Keratinocyte (primary cell): Measurements from ENCODE around the gene TMEM59L. TPM values are rescaled to one million over a fixed set of nuclear protein-coding genes. Genes with fewer than 3 reads are reported as not detected.

Experiments
- DNase-seq: peaks from one replicate; pipeline ENCODE4 v3.0.0-alpha.2; 2011; ENCODE audit warnings: low read depth, missing footprints, low spot score
- FAIRE-seq: peaks from 2 replicates; lab custom pipeline; 2011; peaks lifted over from hg19 to GRCh38; lab: Jason Lieb, UNC
- H2AFZ ChIP-seq: 2 replicates; pipeline ENCODE4 v1.6.0; 2012; ENCODE audit warnings: low read length, control low read depth, inconsistent platforms; ENCODE audit not compliant: control insufficient read depth
- H3K27ac ChIP-seq: 2 replicates; pipeline ENCODE4 v1.5.1; 2011; ENCODE audit warnings: low read length; ENCODE audit not compliant: control insufficient read depth, insufficient read depth
- H3K27me3 ChIP-seq: 3 replicates; pipeline ENCODE4 v1.6.0; 2011; ENCODE audit warnings: low read length; ENCODE audit not compliant: control insufficient read depth, insufficient read depth; ENCODE audit errors: extremely low read depth
- H3K36me3 ChIP-seq, 2 experiments: 2 replicates in 1 of 2; 3 replicates in 1 of 2; pipeline ENCODE4 v1.5.1; 2011; ENCODE audit warnings: low read length in 2 of 2, mild to moderate bottlenecking in 1 of 2; ENCODE audit not compliant: control insufficient read depth in 2 of 2, insufficient read depth in 2 of 2; ENCODE audit errors: extremely low read depth in 1 of 2
- H3K4me1 ChIP-seq: 3 replicates; pipeline ENCODE4 v1.5.1; 2011; ENCODE audit warnings: low read length; ENCODE audit not compliant: control insufficient read depth, insufficient read depth; ENCODE audit errors: extremely low read depth
- H3K4me2 ChIP-seq: 3 replicates; pipeline ENCODE4 v1.6.0; 2011; ENCODE audit warnings: low read depth, low read length; ENCODE audit not compliant: control insufficient read depth, insufficient read depth; ENCODE audit errors: extremely low read depth
- H3K4me3 ChIP-seq, 3 experiments: fragments of 200-600 bp in 1 of 3; sonication (generic) in 1 of 3; 2 replicates in 2 of 3; 3 replicates in 1 of 3; pipeline ENCODE4 v1.5.1; 2011 to 2016; ENCODE audit warnings: low read length in 3 of 3, mild to moderate bottlenecking in 3 of 3, control low read depth in 2 of 3, inconsistent platforms in 1 of 3, low read depth in 1 of 3, mixed read lengths in 1 of 3, mixed run types in 1 of 3, moderate library complexity in 1 of 3; ENCODE audit not compliant: control insufficient read depth in 2 of 3, insufficient read depth in 2 of 3; ENCODE audit errors: extremely low read depth in 1 of 3
- H3K79me2 ChIP-seq: 2 replicates; pipeline ENCODE4 v1.6.0; 2012; ENCODE audit warnings: low read length; ENCODE audit not compliant: control insufficient read depth, insufficient read depth
- H3K9ac ChIP-seq: 3 replicates; pipeline ENCODE4 v1.6.0; 2011; ENCODE audit warnings: low read length; ENCODE audit not compliant: control insufficient read depth, insufficient read depth; ENCODE audit errors: extremely low read depth
- H3K9me1 ChIP-seq: 3 replicates; pipeline ENCODE4 v1.6.0; 2011; ENCODE audit warnings: low read length; ENCODE audit not compliant: control insufficient read depth, insufficient read depth; ENCODE audit errors: extremely low read depth
- H3K9me3 ChIP-seq: 2 replicates; pipeline ENCODE4 v1.5.1; 2012; ENCODE audit warnings: low read depth, low read length; ENCODE audit not compliant: control insufficient read depth
- H4K20me1 ChIP-seq: 3 replicates; pipeline ENCODE4 v1.6.0; 2011; ENCODE audit warnings: low read length; ENCODE audit not compliant: control insufficient read depth, insufficient read depth; ENCODE audit errors: extremely low read depth
- EZH2 ChIP-seq: IDR thresholded peaks from one replicate; pipeline ENCODE4 v1.6.1; 2012; ENCODE audit warnings: inconsistent platforms, mild to moderate bottlenecking, low read length, moderate library complexity
- dilution Hi-C: fragments of 300-500 bp; cut with MboI; formaldehyde crosslinking; loops from one replicate; pipeline ENCODE4 v1.7.0; 2020; ENCODE audit warnings: low sequenced_read_pairs; ENCODE audit not compliant: extremely low pct_ligation_motif_present
- polyA plus RNA-seq, 5 experiments: library from polyadenylated mRNA; depleted of rRNA in 3 of 5; stranded (reverse) in 3 of 5; stranded (forward) in 1 of 5; unstranded in 1 of 5; fragments of >200 nt; gene quantifications; 1 replicate in 1 of 5; 2 replicates in 3 of 5; 3 replicates in 1 of 5; pipeline versions ENCODE4 v1.2.1 to v1.2.3, GENCODE V29; 2011 to 2012; ENCODE audit warnings: missing spikeins in 2 of 5, low read depth in 1 of 5, low replicate concordance in 1 of 5
- TF ChIP-seq, protein P1 (sequence below), 3 experiments: IDR thresholded peaks in 1 of 3; conservative IDR thresholded peaks in 1 of 3; optimal IDR thresholded peaks in 1 of 3; 2 replicates in 2 of 3; 3 replicates in 1 of 3; pipeline versions ENCODE3 to v1.5.1; 2011; ENCODE audit warnings: low read length in 3 of 3, mild to moderate bottlenecking in 3 of 3, moderate library complexity in 2 of 3, control low read depth in 1 of 3, inconsistent platforms in 1 of 3; ENCODE audit not compliant: insufficient read depth in 2 of 3; ENCODE audit errors: extremely low read depth in 1 of 3

The TMEM59L gene
- polyA plus RNA-seq, 1 donor (not counting 4 experiments of a cell fraction or from before 2014, with no cell fraction given) = not detected

GRCh38 chr19:18613589-18614234, 1.0 kb downstream of the TMEM59L start:
- H3K9ac ChIP-seq = no peak overlapping the region
- H3K4me1 ChIP-seq = no peaks in the 10 kb centered on the region
- peaks cover 60% of the 10 kb centered on the region for H3K27me3 ChIP-seq
- no peak overlapping the region for H3K4me2 ChIP-seq
- no peak overlapping the region for H2AFZ ChIP-seq
- no peaks in the 10 kb centered on the region for H3K36me3 ChIP-seq
- H3K27ac ChIP-seq = no peak overlapping the region
- FAIRE-seq (no peak), DNase-seq (no peak)
- dilution Hi-C loops = no loop called here
- H3K9me1 ChIP-seq = no peaks in the 10 kb centered on the region
- H3K9me3 ChIP-seq = no peaks in the 10 kb centered on the region
- H4K20me1 ChIP-seq = no peaks in the 10 kb centered on the region
- no peak overlapping the region for H3K4me3 ChIP-seq
- TF ChIP-seq, protein P1, sequence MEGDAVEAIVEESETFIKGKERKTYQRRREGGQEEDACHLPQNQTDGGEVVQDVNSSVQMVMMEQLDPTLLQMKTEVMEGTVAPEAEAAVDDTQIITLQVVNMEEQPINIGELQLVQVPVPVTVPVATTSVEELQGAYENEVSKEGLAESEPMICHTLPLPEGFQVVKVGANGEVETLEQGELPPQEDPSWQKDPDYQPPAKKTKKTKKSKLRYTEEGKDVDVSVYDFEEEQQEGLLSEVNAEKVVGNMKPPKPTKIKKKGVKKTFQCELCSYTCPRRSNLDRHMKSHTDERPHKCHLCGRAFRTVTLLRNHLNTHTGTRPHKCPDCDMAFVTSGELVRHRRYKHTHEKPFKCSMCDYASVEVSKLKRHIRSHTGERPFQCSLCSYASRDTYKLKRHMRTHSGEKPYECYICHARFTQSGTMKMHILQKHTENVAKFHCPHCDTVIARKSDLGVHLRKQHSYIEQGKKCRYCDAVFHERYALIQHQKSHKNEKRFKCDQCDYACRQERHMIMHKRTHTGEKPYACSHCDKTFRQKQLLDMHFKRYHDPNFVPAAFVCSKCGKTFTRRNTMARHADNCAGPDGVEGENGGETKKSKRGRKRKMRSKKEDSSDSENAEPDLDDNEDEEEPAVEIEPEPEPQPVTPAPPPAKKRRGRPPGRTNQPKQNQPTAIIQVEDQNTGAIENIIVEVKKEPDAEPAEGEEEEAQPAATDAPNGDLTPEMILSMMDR (optimal IDR thresholded peaks at IDR 0.05 in 1 of 3, IDR thresholded peaks at IDR 0.05 in 1 of 3, conservative IDR thresholded peaks at IDR 0.05 in 1 of 3; ENCODE audit: extremely low read depth in 1 of 3, insufficient read depth in 2 of 3, low read length in 3 of 3) = no peak
- no peak for TF ChIP-seq EZH2
- H3K79me2 ChIP-seq = no peaks in the 10 kb centered on the region

- Histone ChIP-seq H3K9me3 (no peaks in the 10 kb centered on the region), H3K27me3 (peaks cover 36% of the 10 kb centered on the region), H3K4me2 (no peak overlapping the region), H3K4me3 (no peak overlapping the region), H3K79me2 (no peaks in the 10 kb centered on the region), H3K9me1 (no peaks in the 10 kb centered on the region), H2AFZ (no peak overlapping the region), H3K4me1 (no peaks in the 10 kb centered on the region), H3K9ac (no peak overlapping the region), H3K27ac (no peak overlapping the region), H3K36me3 (no peaks in the 10 kb centered on the region), H4K20me1 (no peaks in the 10 kb centered on the region)
- no peak for DNase-seq
- FAIRE-seq = no peak
- dilution Hi-C loops = no loop called here
- TF ChIP-seq, protein P1 (optimal IDR thresholded peaks at IDR 0.05 in 1 of 3, IDR thresholded peaks at IDR 0.05 in 1 of 3, conservative IDR thresholded peaks at IDR 0.05 in 1 of 3; ENCODE audit: extremely low read depth in 1 of 3, insufficient read depth in 2 of 3, low read length in 3 of 3) = no peak
These were observed 3.4 kb downstream of the TMEM59L start for GRCh38 chr19:18616023-18616422.
